ENCODE measurements around the gene LEPROT.

Gene LEPROT

DNA sequence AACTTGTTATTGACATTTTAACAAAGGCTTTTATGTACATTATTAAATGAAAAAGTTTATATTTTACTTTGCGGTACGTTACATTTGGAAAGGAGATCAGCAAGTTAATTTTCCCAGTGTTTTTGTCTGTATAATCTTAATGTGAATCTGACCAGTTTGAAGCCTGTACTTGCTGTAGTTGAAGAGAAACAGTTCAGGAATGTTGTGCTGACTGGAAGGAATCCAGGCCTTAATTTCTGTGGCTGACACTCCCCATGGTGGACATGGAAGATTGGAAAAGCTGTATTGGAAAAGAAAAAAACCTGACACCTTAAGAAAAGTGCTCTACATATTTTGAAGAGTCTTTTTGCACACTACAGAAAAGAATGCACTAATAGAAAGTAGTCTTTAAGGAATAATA lies 15.5 kb downstream of the LEPROT start:
- DNase-seq (ENCODE audit: low read depth), result no peak
- TF ChIP-seq, protein P1, sequence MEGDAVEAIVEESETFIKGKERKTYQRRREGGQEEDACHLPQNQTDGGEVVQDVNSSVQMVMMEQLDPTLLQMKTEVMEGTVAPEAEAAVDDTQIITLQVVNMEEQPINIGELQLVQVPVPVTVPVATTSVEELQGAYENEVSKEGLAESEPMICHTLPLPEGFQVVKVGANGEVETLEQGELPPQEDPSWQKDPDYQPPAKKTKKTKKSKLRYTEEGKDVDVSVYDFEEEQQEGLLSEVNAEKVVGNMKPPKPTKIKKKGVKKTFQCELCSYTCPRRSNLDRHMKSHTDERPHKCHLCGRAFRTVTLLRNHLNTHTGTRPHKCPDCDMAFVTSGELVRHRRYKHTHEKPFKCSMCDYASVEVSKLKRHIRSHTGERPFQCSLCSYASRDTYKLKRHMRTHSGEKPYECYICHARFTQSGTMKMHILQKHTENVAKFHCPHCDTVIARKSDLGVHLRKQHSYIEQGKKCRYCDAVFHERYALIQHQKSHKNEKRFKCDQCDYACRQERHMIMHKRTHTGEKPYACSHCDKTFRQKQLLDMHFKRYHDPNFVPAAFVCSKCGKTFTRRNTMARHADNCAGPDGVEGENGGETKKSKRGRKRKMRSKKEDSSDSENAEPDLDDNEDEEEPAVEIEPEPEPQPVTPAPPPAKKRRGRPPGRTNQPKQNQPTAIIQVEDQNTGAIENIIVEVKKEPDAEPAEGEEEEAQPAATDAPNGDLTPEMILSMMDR (IDR thresholded peaks at IDR 0.05; ENCODE audit: insufficient read depth, low read depth, low read length, missing control alignments), result no peak
- H3K4me3 ChIP-seq (ENCODE audit: low read length), result no peak overlapping the region

DNA sequence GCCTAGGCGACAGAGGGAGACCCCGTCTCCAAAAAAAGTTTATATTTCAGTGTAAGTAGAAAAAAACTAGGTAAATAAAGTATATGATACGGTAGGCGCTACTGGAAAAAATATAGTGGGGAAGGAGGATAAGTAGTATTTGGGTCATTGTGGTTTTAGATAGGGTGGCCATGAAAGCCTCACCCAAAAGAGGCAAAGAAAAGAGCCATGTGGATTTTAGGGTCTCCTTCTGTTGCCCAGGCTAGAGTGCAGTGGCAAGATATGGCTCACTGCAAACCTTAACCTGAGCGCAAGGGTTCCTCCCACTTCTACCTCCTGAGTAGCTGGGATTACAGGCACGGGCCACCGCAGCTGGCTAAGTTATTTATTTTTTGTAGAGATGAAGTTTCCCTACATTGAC lies 17.1 kb downstream of the LEPROT start:
- no peak for DNase-seq (ENCODE audit: low read depth)
- TF ChIP-seq, protein P1 (IDR thresholded peaks at IDR 0.05; ENCODE audit: insufficient read depth, low read depth, low read length, missing control alignments), result no peak
- H3K4me3 ChIP-seq (ENCODE audit: low read length), result no peak overlapping the region

- TF ChIP-seq, protein P1 (IDR thresholded peaks at IDR 0.05; ENCODE audit: insufficient read depth, low read depth, low read length, missing control alignments), result no peak
- H3K4me3 ChIP-seq (ENCODE audit: low read length), result no peak overlapping the region
- no peak for DNase-seq (ENCODE audit: low read depth)
Measured at GRCh38 chr1:65440322-65440900, 19.9 kb downstream of the LEPROT start.

GRCh38 chr1:65440915-65441314 lies 20.4 kb downstream of the LEPROT start:
- H3K4me3 ChIP-seq (ENCODE audit: low read length), result no peak overlapping the region
- DNase-seq (ENCODE audit: low read depth), result no peak
- TF ChIP-seq, protein P1 (IDR thresholded peaks at IDR 0.05; ENCODE audit: insufficient read depth, low read depth, low read length, missing control alignments), result no peak

DNA sequence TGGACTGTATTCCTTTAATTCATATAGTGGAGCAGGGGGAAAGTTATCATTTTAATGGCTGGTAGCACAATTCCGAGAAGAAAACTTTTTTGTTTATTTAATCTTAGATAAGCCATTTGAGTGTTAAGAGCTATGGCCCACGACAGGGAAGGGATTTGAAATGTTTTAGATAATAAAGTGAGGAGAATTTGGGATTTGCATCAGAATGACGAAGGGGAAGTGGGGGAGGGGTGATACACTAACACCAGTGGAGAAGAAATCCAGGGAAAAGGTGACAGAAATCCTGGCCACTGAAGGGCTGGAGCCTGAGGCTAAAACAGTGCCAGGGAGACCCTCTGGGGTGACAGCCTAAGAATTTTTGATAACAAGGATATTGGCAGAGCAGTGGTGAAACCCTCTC lies 21.0 kb downstream of the LEPROT start:
- no peak overlapping the region for H3K4me3 ChIP-seq (ENCODE audit: low read length)
- no peak for DNase-seq (ENCODE audit: low read depth)
- TF ChIP-seq, protein P1 (IDR thresholded peaks at IDR 0.05; ENCODE audit: insufficient read depth, low read depth, low read length, missing control alignments), result no peak

DNA sequence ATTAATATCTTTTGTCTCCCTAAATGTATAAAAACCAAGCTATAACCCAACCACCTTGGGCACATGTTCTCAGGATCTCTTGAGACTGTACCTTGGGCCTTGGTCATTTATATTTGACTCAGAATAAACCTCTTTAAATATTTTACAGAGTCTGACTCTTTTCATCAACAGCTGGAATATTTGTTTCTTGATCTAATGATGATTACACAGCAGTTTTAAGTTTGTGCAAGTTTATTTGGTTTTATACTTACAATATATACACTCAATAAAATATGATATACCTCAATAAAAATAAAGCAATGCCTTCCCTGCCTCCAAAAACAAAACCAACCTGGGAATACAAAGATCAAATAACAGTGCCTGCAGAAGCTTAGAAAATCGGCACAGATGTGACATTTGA lies 22.0 kb downstream of the LEPROT start:
- no peak for DNase-seq (ENCODE audit: low read depth)
- no peak overlapping the region for H3K4me3 ChIP-seq (ENCODE audit: low read length)
- TF ChIP-seq, protein P1 (IDR thresholded peaks at IDR 0.05; ENCODE audit: insufficient read depth, low read depth, low read length, missing control alignments), result no peak

DNA sequence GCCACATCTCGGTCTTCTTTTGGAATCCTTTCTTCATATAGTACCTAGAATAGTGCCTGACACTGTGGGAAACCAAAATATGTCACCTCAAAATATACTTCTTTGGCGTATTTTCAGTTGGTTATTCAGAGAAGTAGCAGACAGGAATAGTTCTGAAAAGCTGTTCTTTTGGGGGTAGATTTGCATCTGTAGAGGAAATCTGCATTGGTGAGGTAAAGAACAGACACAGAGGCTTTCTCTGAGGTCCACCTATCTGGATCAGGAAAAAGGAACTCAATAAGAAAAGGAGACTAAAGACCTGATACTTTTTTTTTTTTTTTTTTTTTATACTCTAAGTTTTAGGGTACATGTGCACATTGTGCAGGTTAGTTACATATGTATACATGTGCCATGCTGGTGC lies 23.2 kb downstream of the LEPROT start:
- H3K4me3 ChIP-seq (ENCODE audit: low read length), result no peak overlapping the region
- TF ChIP-seq, protein P1 (IDR thresholded peaks at IDR 0.05; ENCODE audit: insufficient read depth, low read depth, low read length, missing control alignments), result no peak
- DNase-seq (ENCODE audit: low read depth), result no peak

All from epithelial cell of esophagus (primary cell).